HG02970 (cell line): ENCODE measurements around the gene HOXB7.

Source experiments
- ATAC-seq: cut with Tn5 transposase; IDR thresholded peaks from one replicate; pipeline ENCODE4 v1.9.1; 2021; ENCODE audit warnings: mild to moderate bottlenecking, moderate library complexity, moderate number of reproducible peaks; ENCODE audit not compliant: unreplicated experiment, low FRiP score

Gene HOXB7

GRCh38 chr17:48637323-48638260 lies 26.8 kb upstream of the HOXB7 start:
- ATAC-seq: no peak

DNA sequence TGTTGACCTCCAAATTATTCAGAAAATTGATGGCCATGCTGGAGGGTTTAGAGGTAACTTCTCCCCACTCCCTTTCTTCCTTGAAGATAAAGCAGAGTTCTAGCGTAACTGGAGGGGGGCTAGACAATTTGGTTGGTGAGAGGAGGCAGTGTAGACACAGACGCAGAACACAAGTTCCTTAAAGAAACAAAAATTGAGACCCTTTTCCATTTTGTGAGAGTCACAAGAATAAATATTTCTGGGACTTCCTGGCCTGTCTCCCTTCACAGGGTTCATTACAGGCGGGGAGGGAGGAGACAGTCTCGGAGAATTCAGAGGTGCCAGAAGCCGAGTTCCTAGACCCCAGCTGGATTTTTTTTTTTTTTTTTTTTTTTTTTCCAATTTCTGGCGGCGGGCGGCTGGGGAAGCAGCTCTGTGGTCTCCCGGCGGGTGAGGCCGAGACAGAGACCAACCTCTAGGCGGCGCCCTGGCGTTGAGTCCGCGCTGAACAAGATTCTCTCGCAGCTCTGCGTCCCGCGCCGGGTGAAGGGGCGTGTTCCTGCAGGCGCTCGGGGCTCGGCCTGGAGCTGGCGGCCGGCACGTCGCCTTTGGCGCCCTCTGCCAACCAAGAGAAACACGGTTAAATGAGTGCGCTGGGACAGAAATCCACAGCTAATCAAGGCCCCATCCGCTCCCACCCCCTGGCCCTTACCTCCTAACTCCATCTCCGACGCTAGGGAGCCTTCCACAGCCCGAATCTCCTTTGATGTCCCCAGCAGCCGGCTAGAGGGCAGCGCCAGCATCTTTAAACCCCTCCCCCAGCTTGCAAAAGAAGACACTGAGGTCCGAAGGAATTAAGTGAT lies 25.6 kb upstream of the HOXB7 start:
- ATAC-seq: no peak

GRCh38 chr17:48634493-48635208 lies 23.8 kb upstream of the HOXB7 start:
- no peak for ATAC-seq

GRCh38 chr17:48633266-48633677 lies 22.5 kb upstream of the HOXB7 start:
- no peak for ATAC-seq

DNA sequence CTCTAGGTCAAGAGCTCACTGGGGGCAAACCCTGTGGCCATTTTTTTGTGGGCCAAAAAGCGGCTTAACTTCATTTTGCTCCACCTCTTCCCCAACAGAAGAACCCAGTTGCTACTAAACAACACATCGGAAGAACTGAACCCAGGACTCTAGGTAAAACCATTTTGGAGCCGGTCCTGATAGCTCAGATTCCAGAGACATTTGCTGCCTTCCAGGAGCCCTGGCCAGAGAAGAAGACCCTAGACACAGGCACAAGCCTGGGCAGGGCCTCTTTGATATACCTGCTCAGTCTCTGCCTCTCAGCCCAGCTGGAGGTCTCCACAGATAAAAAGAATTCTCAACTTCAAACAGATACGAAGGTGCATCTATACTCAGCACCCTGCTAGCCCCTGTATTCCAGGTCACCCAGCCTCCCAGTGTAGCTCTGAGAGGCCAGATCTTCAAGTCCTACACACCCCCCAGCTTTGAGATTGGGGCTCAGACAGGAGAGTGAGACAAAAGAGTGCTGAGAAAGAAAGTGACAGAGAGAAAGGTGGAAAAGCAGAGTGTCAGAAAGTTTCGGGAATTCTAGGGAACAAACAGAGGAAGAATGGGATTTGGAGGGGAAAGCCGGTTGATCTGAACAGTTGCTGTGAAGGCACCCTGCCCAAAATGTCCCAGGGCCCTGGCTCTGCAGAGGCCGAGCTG lies 21.9 kb upstream of the HOXB7 start:
- ATAC-seq: no peak

GRCh38 chr17:48631693-48632578 lies 21.1 kb upstream of the HOXB7 start:
- no peak for ATAC-seq

DNA sequence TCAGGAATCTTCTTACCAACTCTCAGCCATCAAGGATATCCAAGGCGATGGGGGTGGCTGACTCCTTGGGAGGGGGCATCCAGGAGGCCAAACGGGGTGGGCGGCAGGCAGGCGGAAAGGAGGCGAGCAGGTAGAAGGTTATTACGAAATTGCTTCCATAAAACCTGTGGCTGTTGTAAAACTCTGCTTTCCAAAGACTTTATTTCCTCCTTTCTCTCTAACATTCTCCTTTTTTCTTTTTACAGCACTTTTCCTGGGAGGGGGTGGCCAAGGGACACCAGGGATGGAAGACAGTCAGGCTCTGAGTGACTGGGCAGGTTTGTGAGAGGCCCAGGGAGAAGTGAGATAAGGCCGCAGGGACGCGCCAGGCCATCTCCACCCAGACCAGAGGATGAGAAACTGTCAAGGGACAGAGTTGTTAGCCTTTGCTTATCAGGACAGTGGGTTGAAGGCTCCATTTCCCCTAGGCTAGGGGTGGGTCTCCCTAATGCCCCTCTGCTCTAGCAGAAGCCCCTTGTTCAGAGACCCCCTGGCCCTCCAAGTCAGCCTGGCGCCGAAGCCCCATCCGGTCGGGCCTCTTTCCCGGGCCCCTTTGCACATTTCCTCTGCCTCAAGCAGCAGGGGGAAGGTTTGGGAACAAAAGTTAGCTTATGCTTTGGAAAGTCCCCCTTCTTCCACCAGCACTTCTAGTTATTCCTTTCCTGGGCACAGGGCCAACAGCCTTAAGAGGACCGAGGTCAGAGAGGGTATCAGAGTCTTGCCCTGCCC lies 20.3 kb upstream of the HOXB7 start:
- ATAC-seq: no peak

- ATAC-seq: no peak
Observed at GRCh38 chr17:48630009-48630924, 19.4 kb upstream of the HOXB7 start.

DNA sequence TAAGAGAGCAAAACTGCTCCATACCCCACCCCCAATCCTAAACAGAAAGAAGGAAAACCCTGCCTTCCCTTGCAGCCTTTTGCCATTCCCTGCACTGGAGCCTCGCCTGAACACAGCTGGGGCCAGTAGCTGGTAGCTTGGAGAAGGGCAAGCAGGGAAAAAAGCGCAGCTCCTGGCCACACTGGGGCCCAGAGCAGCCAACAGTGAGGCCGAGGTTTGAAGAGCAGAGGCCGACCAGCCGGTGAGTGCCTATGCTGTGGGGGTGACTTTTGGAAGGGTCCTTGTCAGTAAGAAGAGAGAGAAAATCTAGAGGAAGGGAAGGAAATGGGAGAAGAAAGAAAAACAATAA lies 18.6 kb upstream of the HOXB7 start:
- no peak for ATAC-seq

- ATAC-seq: no peak
Observed at GRCh38 chr17:48628649-48629410, 18.0 kb upstream of the HOXB7 start.

DNA sequence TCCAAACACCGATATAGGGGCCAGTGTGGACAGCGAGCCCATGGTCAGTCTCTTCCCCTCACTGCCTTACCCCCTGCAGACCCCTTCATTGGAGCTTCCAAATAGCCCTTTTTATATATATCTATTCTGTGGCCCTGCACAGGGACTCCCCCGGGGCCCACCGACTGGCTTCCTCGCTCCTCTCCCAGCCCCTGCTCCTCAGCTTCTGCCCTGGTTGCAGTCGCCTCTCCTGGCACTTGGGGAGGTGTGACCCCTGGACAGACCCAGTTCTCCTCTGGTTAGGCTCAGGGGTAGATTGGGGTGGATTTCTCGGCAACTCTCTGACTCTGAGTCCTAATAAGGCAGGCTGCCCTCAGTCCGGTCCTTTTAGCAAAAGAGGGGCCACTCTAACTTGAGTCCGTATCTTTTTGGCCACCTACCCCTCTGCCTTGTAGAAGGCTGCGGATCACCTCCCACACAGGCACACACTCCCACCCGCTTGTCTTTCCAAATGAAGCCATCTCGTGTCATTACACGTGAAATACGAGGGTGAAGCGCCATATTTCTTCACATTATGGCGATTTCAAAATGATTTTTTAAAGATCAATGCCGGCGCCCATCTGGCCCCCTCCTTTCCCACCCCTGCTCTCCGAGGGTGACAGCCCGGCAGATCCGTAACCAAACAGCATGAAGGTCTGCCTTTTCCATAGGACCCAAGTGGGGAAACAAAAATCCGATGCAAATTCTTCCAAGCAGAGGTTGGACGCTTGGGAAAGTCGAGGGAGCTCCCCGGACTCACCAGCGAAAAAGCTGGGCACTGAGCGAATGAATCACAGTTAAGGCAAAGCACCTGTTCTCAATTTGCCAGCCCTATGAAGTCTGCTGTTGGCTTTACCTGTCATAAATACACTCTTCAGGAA lies 17.1 kb upstream of the HOXB7 start:
- no peak for ATAC-seq

GRCh38 chr17:48627118-48627597 lies 16.3 kb upstream of the HOXB7 start:
- ATAC-seq: no peak

DNA sequence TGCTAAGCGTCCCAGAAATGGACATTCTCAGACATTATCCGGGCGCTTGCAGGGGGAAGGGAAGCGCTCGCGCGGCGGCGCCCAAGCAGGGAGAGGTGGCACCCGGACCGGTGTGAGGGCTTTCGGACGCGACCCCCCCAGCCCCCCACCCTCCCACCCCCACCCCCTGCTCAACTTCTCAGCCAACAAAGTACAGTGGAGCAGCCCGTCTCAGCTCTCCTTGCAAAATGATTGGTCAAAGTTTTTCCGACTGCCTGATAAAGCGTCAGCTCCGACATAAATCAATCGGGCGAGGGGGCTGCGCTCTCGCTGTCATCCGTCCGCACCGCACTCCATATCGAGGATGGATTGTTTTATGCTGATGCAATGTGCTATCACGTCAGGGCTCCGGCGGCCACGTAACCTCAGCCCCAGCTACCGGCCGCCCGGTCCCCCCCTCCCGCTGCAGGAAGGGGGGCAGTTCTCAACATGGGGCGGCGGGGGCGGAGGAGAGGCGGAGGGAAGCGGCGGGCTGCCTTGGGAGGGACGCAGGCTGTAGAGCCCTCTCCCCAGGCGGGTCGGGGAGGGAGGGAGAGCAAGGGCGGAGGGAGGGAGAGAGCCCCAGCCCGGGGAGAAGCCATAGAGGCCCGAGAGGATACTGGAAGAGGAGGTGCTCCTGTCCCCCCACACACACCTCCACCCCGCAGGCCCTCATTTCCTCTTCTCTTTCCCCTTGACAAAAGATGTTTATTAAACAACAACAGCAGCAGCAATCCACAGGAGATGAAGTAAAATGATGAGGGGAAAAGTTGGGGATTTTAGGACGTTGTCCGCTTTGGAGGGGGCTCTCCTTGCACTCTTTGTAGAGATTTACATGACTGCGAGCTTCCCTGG lies 15.7 kb upstream of the HOXB7 start, which contains the start of gene HOXB9:
Gene HOXB9 (minus strand): TSS at position 114 of the 873 bp plus-strand sequence. CDS start 89 bp downstream, at position 25.
- ATAC-seq: no peak

DNA sequence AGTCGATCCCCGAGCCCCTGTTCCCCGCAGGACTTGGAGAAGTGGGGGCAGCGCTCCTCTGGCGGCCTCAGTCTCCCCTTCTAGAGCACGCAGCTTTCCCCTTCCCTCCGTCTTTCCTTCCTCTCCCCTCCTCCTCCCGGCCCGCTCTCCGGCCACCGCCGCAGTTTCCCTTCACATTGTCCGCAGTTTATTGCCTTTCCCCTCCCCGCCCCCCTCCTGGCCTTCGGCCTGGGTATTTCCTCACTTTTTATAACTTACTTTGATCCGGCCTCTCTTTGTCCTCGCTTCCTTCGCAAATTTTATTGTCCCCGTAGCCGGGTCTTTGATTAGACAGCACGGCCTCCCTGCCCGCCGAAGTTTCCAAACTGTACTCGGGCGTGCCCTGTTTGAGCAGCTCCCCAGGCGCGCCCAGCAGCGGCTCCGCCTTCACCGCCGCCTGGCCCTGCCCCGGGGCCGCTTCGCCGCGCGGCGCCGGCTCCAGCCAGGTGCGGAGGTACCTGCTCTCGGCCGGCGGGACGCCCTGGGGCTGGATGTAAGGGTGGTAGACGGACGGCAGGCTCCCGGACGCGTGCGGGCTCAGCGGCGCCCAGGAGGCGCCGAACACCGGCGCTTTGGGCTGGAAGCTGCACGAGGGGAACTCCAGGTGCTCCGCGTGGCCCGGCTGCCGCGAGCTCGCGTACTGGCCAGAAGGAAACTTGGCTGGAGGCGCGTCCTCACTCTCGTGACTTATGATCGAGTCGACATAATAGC lies 14.9 kb upstream of the HOXB7 start:
- no peak for ATAC-seq
